HG02885 (cell line): Measurements from ENCODE around the gene C1QTNF5.

ENCODE experiments used
- ATAC-seq: cut with Tn5 transposase; IDR thresholded peaks from one replicate; pipeline ENCODE4 v1.9.1; 2021; ENCODE audit warnings: mild to moderate bottlenecking; ENCODE audit not compliant: unreplicated experiment, poor library complexity

C1QTNF5 gene

DNA sequence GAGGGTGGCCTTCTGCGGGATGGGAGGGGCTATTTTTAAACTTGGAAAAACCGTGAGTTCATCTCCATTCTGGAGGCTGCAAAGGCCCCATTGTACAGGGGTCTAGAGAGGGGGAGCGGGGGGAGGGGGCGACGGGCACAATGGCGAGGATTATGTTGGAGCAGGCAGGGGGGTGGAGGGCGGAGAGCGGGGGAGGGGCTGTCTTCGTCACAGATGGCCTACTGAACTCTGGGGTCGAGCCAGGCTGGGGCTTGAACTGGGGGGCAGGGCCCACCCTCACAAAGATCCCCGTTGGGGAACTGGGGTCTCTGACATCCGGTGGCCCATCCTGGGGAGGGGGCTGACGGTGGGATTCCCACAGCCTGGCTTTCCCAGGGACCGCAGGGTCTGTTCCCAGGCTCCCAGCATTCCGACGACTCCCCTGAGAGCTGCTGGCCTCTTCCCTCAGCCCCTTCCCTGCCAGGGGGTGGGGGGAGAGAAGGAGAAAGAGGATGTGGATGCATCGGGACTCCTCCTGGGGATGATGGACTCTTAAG lies 20.4 kb downstream of the C1QTNF5 start:
- no peak for ATAC-seq

DNA sequence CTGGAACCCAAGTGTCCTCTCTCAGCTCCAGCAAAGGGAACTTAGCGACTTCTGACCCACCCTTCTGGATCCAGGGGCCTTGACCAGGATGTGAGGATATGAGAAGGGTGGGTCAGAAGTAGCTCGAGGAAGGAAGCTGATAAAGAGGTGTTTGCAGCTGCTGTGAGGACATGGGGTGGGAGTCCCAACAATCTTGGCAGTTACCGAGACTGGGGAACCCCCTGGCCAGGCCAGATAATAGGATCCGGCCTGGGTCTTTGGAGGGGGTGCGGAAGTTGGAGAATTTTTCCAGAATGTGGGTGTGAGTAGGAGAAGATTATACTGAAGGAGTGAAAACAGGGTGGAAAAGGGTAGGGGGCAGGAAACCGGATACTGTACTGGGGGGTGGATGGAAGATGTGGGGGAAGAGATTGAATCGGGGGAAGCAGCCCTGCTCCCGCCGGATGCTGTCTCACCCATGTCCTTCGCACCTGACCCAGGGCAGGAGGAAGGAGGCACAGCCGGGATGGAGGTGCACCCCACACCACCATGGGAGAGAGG lies 20.9 kb downstream of the C1QTNF5 start:
- ATAC-seq, result no peak

DNA sequence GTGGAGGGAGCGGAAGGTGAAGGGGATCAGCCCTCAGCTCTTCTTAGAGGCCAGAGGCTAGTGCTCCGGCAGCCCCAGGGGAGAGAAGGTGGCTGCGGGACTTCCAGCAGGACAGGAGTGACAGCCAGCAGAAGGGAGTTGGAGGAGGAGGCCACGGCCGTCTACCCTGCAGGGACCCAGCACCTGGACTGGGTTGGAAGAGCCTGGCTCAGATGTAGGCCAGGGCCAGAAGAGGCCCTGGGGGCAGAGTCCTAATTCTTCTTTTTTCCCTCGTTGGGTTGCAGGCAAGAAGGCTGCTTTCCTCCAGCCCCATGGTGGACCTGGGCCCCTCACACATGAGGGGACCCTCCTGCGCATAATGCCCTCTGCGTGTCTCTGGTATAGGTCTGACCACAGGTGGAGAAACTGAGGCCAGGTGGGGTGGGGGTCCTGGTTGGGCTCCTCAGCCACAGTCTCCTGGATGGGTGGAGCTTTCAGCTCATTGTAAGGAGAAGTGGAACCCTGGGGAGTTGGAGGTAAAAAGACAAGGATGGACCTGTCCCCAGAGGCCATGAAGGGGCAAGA lies 21.5 kb downstream of the C1QTNF5 start:
- no peak for ATAC-seq

DNA sequence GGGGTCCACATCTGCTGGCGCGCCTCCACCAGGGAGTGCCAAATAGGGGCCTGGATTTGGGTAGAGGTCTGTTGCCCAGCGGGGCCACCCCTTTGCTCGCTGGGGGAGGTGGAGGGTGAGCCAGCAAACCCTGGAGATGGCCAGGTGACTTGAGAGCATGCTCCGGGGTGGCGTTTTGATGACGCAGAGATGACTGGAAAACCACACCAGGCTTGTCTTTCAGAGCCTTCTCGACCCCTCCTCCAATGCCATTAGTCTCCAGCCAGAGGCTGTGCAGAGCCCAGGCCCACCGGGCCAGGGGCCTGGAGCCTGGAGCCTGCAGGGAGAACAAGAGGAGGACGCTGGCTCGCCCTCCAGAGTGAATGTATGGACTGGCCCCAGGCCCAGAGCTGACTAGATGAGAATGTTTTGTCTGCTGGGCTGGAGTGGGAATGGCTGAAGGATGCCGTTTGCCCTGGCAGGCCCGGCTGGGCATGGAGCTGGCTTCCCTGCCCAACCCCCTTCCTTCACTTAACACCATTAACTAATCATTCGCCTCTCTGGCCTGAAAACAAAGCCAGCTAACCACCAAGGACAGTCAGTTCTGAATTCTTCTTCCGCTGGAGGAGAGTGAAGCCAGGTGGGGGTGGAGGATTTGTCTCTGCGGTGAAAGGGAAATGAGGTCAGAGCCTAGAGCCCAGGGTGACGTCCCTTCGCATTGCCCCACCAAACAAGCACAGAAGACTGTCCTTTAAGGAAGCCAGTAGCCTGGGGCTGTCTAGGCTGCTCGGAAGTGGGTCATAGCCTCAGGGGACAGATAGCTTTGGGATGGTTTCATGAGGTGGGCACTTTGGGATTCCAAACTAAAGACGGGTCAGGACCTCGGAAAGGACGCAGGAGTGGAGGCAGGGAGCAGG lies 22.2 kb downstream of the C1QTNF5 start:
- ATAC-seq, result no peak

DNA sequence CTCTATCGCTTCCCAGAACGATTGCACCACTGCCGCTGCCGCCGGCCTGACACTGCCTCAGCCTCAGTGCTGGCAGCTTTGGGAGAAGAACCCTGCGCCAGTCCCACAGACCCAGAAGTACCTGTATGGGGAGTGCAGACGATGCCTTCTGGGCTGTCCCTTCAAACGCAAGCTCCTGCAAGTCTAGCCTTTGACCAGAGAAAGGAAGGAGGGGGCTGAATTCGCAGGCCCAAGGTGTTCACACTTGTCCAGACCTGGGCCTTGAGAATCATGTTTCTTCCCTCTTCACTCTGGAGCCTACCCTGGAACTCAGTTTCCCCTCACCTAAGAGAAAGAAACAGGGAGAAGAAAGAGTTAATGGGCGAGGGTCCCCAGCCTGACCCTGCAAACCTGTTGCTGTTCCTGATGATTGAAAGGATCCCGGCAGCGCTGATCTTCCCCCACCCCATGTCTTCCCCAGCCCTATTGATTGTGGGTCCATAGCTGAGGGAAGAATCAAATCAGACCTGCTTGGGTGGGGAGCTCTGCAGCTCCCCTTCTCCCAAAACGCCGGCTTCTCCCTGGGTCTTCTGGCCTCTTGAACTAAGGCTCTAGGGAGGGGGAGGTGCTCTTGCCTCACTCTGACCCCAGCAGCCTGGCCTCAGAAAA lies 23.0 kb downstream of the C1QTNF5 start:
- ATAC-seq, result no peak

DNA sequence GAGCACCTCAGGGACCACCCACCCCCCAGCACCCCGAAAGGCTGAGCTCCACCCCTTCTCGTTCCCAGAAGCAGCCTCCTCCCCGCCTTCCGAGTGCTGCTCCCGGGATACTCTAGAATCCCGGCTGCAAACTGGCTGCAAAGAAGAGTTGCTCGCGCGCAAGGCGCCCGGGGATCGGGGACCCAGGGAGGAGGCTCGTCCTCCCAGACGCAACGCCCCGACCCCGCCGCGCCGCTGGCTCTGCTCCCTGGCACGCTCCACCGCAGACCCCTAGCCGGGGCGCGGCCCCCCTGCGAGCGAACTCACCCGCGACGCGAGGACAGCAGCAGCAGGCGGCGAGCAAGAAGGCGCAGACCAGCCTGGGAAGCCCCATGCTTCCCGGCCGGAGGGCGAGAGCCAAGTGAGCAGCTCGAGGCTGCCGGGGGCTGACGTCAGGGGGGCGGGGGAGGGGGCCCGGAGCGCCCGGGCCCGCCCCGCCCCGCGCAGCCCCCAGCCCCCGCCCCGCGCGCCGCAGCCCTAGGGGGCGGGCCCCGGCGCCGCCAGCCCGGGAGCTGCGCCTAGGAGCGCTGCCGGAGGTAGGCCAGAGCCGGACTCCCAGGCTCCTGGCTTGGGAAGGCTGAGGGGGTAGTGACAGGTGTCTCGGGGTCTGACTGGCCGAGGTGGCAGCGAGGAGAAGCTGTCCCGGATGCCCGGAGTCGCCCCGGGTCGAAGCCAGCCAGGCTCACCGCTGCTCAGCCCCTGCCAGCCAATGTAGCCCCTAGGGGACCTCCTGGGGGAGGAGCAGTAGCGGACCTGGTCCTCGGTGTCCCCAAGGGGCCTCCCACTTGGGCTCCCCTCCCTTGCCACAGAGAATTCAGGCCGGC lies 23.7 kb downstream of the C1QTNF5 start, which contains the start of gene MCAM:
MCAM (minus strand) TSS at position 402 of the 863 bp plus-strand sequence; CDS start at position 373, 29 bp downstream.
- ATAC-seq, result no peak

DNA sequence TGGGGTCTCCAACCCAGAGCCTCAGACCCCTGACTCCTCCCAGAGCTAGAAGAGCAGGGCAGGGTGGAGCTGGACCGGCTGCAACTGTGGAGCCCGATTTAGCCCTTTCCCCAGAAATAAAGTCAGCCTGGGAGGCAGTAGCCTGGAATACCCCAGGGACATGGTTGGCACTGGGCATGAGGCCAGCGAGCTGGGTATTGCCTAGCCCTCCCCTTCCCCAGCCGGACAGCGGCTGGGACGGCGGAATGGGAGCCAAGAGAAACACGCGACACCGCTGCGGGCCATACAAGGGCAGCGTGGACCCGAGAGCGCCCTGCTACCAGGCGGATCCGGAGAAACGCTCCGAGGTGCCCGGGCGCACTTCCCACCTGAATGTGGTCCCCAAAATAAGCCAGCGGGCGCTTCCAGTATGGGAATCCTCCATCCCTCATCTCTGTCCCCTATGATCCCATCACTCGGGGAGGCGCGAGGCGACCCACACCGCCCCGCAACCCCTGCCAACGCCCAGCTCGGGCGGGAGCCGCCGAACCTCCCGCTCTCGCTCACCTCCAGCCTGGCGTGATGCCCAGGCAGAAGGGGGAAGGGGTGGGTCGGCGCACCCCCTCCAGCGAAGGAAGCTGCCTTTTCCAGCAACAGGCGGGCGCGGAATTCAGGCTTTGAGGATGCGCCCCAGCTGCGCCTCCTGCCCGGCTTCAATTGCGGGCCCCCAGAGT lies 24.5 kb downstream of the C1QTNF5 start:
- ATAC-seq, result no peak

DNA sequence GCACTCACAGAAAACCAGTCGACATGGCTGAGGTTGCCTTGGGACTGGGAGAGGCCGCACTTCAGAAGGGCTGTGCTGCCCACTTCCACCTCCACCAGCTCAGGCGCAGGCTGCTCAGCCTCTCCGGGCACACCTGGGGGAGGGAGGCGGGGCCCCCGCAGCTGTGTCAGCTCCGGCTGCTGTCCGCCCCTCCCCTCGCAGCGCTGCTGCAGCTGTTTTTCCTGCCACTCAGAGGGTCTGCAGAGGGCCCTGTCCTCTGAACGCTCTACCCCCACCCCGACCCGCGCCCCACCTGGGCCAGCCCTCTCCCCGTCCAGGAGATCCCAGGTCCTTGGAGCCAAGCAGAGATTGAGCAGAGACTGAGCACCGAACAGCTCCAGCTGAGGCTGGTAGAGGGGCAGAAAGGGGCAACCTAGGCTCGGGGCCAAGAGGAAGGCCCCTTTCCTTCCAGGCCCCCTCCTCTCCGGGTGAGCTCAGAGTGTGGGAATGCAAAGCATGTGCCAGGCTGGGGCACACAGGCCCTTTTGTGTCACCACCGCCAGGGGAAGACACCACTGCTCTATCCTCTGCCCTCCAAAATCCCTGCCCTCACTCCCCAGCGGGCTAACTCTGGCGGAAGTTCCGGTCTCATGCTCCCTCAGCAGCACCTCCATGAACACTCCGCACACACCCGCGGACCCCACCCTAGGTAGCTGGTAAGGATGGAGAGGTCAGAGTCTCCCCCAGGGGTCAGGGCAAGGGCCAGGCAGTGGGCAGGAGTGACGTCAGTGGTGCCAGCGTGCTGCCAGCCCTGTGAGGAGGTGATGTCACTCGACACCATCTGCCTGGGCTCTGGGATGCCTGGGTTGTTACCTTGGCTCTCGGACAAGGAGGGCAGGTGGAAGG lies 25.3 kb downstream of the C1QTNF5 start:
- no peak for ATAC-seq

DNA sequence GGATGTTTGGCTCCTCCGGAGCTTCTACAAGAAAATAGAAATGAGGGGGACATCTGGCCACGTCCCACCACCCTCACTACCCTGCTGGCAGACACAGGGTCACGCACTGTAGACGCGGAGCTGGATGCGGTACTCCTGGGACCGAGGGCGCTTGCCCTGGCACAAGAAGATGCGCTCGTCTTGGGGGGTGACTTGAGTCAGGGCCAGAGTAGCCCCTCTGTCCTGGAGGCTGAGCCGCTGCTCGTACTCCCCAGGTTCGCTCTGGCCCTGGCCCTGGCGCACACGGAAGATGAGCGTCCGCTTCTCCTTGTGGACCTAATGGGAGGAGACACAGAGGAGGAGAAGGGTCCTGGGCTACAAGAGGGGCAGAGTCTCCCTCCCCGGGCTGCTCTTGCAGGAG lies 26.0 kb downstream of the C1QTNF5 start:
- no peak for ATAC-seq

DNA sequence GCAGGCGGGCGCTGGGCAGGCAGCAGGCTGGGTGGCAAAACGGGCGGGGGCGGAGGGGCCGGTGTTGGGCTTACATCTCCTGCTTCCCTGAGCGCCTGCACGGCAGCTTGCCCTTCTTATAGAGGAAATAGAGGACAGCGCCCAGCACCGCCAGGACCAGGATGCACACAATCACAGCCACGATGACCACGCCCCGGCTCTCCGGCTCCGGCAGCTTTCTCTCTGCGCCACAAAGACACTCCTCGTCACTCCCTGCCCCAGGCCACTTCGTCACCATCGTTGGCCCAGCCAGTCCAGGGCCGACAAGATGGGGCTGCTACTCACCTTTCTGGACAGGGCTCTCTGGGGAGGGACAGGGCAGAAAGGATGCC lies 30.0 kb downstream of the C1QTNF5 start:
- ATAC-seq, result no peak

DNA sequence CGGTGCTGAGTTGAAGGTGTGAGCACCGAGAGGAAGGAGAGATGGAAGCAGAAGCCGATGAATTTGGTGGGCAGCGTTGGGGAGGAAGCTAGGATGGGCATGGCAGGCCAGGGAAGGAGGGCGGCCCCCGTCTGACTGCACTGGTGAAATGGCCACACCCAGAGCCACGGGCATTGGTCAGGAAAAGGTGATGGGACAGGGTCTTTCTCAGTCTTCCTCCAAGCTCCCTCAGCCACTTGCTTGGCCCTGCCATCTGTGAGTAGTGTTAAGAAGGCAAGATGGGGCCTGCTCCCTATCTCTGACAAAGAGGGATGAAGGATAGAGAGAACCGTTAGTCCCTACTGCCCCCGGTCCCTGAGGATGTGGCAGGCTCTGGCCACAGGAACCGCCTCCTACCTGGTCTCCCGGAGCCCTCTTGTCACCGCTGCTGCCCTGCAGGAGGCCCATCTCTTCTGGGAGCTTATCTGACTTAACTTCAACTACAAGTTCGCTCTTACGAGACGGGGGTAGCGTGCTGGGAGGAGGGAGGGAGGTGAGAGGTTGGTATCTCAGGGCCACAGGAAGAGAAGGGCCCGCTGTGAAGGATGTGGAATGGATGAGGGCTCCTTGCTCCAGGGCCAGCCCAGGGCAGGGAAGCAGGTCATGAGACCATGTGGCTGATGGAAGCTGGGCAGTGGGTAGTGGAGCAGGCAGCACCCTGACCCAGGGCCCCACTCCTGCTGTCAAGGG lies 30.6 kb downstream of the C1QTNF5 start:
- ATAC-seq, result no peak

DNA sequence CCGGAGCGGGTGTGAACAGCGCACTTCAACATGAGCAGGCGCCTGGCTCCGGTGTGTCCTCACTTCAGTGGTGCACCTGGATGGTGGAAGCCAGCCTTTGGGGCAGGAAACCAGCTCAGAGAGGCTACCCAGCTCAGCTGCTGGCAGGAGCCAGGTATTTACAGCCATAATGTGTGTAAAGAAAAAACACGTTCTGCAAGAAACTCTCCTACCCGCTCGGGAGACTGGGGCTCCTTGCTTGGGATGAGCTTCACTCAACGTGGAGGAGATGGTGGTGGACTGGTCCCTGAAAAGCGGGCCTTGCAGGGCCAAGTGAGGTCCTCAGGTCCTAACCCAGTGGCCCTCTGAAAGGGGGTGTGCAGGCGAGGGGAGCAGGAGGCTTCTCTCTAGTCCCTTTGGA lies 31.3 kb downstream of the C1QTNF5 start:
- no peak for ATAC-seq

DNA sequence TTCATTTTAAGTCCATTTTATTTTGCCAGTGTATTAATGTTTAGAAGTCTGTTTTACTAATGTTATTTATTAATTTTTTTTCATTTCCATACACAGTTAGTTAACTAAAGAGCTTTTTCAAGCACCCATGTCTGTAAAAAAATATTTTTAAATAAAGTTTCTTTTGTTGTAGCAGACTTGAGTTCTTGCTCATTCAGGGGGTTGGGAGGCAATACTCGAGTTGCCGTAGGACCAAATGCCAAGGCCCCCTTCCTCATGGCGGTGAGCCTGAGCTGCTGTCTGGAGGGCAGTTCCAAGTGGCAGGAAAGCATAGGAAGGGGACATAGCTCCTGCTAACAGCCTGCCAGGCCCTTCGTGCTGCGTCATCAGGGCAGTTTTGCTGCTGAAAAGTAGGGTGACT lies 32.7 kb downstream of the C1QTNF5 start:
- ATAC-seq, result no peak

DNA sequence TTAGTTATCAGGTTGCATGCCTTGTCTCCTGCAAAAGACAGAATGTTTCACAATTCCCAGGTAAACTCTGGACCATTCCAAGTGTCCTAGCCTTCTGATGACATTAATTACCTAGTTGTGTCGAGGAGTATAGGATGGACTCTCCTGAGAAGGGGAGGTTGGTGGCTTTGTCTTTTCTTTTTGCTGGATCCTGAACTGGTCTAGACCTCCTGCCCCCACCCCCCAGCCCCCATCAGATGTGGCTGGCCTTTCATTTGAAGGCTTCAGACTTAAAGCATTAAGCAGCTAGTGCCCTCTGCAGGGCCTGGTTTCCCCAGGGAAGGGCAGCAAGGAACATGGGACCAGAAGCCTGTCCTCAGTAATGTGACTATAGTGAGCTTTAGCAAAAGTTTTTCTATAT lies 33.5 kb downstream of the C1QTNF5 start:
- no peak for ATAC-seq

DNA sequence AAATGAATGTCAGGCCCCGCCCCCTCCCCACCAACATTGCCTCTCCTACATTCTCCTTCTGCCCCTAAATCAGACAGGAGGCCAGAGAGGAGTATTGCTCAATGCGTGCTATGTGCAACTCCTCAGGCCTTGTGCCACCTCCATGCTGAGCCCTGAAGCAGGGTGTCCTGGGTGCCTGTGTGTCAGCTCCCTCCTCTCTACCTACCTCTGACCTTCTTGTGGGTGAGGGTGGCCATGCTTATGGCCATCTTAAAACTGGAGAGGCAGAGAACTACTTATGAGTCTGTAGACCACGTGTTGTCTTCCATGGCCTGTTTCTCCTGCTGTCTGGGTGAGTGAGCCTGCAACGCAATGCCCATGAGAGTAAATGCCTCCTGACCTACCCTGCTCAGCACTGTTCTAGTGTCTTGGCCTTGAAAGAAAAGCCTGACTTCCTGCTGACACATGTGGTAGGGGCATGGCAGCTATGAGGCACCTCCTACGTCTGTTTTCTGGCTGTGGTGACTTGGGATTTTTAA lies 34.3 kb downstream of the C1QTNF5 start:
- ATAC-seq, result no peak

DNA sequence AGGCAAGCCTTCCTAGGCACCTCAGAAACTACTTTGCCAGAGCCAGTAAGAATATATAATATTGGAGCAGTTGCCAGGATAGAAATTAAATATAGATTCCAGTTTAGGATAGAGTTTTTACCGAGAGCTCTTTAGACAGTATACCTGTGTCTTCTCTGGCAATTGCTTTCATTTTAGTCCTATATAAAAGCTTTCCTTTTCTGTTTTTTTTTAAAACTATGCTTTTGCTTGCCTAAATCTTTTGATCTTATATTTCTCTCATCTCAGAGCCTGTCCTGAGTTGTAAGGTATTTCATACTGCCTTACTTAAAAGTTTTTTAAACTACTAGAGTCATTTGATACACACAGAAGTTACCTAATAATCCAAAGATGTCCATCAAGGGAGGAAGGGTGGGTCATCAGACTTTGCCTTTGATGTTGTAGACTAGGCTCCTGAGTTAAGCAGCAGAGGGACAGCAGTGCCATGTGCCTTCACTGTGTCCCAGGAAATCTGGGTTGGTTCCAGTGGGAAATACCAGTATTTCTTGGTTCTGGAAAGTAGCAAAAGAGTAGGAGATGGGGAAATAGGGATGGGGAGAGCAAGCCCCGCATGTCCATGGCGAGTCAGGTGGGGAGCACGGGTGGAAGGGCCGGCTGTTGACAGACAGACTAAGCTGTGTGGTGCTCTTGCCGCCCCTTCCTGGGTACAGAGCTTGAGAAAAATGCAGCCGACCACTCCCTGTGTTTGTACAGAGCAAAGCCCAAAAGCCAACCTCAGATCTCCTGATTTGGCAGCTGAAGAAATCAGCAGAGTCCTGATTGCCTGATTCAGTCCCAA lies 34.9 kb downstream of the C1QTNF5 start:
- ATAC-seq, result no peak

DNA sequence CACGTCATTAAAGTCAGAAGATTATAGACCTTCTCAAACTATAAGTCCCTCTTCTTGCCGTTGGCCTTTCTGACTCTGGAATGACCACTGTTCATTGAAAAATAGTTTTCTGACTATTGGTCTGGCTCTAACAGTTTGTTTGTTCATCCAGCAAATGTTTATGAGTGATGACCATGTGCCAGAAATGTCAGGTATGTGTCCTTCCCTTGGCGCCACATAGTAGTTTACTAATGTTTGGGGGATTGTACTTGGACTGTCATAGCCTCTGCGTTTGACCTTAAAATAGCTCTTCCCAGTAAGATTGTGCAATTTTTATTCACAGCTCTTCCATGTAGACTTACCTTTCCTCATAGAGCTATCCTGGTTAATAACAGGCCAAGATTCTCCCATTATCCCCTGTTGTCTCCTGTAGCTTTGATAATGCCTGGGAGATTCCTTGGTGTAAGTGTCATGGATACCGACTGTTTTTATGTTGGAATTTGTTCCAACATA lies 37.4 kb downstream of the C1QTNF5 start:
- no peak for ATAC-seq
